Endometrial microvascular endothelial cells (primary cell): ENCODE data around the gene GDPD3. TPM values are rescaled to one million over a fixed set of nuclear protein-coding genes. Genes with fewer than 3 reads are reported as not detected.

Experiments
- in situ Hi-C: cut with HindIII; loops from 2 replicates; pipeline ENCODE4 v1.10.0; 2017; ENCODE audit warnings: low sequenced_read_pairs, low pct_unique_long_range_greater_than_20kb; ENCODE audit errors: inconsistent ontology term
- total RNA-seq: library from RNA; depleted of rRNA; stranded (reverse); fragments of >200 nt; gene quantifications from one replicate; pipeline ENCODE4 v1.2.3, GENCODE V29; 2015; ENCODE audit errors: inconsistent ontology term

GDPD3 gene
- total RNA-seq, 1 donor from 2014 or later: 1.3 TPM

GRCh38 chr16:30084816-30085159 is 28.5 kb downstream of the GDPD3 start:
- in situ Hi-C loops: no loop called here

GRCh38 chr16:30084096-30084815 is 29.1 kb downstream of the GDPD3 start:
- in situ Hi-C loops: no loop called here

- in situ Hi-C loops: no loop called here
Observed at GRCh38 chr16:30083216-30084055, 29.9 kb downstream of the GDPD3 start.

GRCh38 chr16:30082545-30083090 is 30.7 kb downstream of the GDPD3 start:
- in situ Hi-C loops: no loop called here

- in situ Hi-C loops: no loop called here
Observed at GRCh38 chr16:30079480-30079879, 33.9 kb downstream of the GDPD3 start.

- in situ Hi-C loops: no loop called here
Observed at GRCh38 chr16:30078744-30079143, 34.6 kb downstream of the GDPD3 start.

GRCh38 chr16:30077656-30078055 is 35.7 kb downstream of the GDPD3 start:
- in situ Hi-C loops: no loop called here

GRCh38 chr16:30076276-30076791 is 37.0 kb downstream of the GDPD3 start:
- in situ Hi-C loops: no loop called here

GRCh38 chr16:30075503-30076275 is 37.6 kb downstream of the GDPD3 start, which contains the start of gene PPP4C:
TSS of gene PPP4C (plus strand) at chr16:30075994. CDS start at chr16:30076378, 384 bp downstream.
- in situ Hi-C loops: no loop called here

- in situ Hi-C loops: no loop called here
Observed at GRCh38 chr16:30070490-30070889, 42.8 kb downstream of the GDPD3 start.

GRCh38 chr16:30069611-30070462 is 43.5 kb downstream of the GDPD3 start:
- in situ Hi-C loops: no loop called here

GRCh38 chr16:30068750-30069610 is 44.4 kb downstream of the GDPD3 start:
- in situ Hi-C loops: no loop called here

- in situ Hi-C loops: no loop called here
Observed at GRCh38 chr16:30068333-30068732, 45.0 kb downstream of the GDPD3 start.

GRCh38 chr16:30067584-30067916 is 45.8 kb downstream of the GDPD3 start:
- in situ Hi-C loops: no loop called here

- in situ Hi-C loops: no loop called here
Observed at GRCh38 chr16:30066761-30067583, 46.4 kb downstream of the GDPD3 start.

GRCh38 chr16:30065943-30066760 is 47.2 kb downstream of the GDPD3 start:
- in situ Hi-C loops: no loop called here
